WTC11 (cell line): ENCODE data around the gene OR51T1. TPM values are rescaled to one million over a fixed set of nuclear protein-coding genes. Genes with fewer than 3 reads are reported as not detected.
"Not testable (repeated sequence)": the region's sequence is repeated elsewhere in the genome, so short reads cannot be mapped to it uniquely, and the experiment has no call there.

ENCODE experiments used
- ATAC-seq: fragments of 200-7000 bp; cut with Tn5 transposase; 2 replicates; pipeline ENCODE4 v1.10.0; 2021; ENCODE audit warnings: mild to moderate bottlenecking, moderate library complexity
- CTCF ChIA-PET: fragments of 300-600 bp; sonication (Branson Sonifier 250); formaldehyde crosslinking; loops from one replicate; lab custom pipeline; 2021; ENCODE audit warnings: antibody characterized with exemption; lab: Charles Lee
- POLR2A ChIA-PET: fragments of 350-600 bp; sonication (Branson Sonifier 250); formaldehyde crosslinking; loops from one replicate; lab custom pipeline; 2021; ENCODE audit warnings: antibody characterized with exemption; lab: Charles Lee
- DNase-seq: peaks from one replicate; pipeline ENCODE4 v3.0.0; 2021; ENCODE audit warnings: low spot score
- H3K27ac Mint-ChIP-seq: 2 replicates; pipeline ENCODE4 v1.8.0; 2021; ENCODE audit warnings: mixed read lengths
- H3K27me3 Mint-ChIP-seq: 2 replicates; pipeline ENCODE4 v1.8.0; 2021; ENCODE audit warnings: low read depth, mild to moderate bottlenecking, moderate library complexity, mixed read lengths
- H3K36me3 Mint-ChIP-seq: 2 replicates; pipeline ENCODE4 v1.8.0; 2021; ENCODE audit warnings: mixed read lengths
- H3K4me1 Mint-ChIP-seq: 2 replicates; pipeline ENCODE4 v1.8.0; 2022; ENCODE audit warnings: mixed read lengths
- H3K4me3 Mint-ChIP-seq: 2 replicates; pipeline ENCODE4 v1.8.0; 2021; ENCODE audit warnings: mild to moderate bottlenecking, moderate library complexity, mixed read lengths
- H3K9me3 Mint-ChIP-seq: 2 replicates; pipeline ENCODE4 v1.8.0; 2021; ENCODE audit warnings: mixed read lengths
- ATF6 ChIP-seq: sonication (generic); formaldehyde crosslinking; IDR thresholded peaks from 2 replicates; pipeline ENCODE4 v1.8.1; 2023; ENCODE audit warnings: mild to moderate bottlenecking, missing genetic modification reagents
- CBFB ChIP-seq: sonication (generic); formaldehyde crosslinking; IDR thresholded peaks from 2 replicates; pipeline ENCODE4 v1.8.1; 2022; ENCODE audit warnings: mild to moderate bottlenecking, low read depth, missing genetic modification reagents
- CTCF ChIP-seq: fragments of 200-600 bp; IDR thresholded peaks from 2 replicates; pipeline ENCODE4 v1.8.0; 2022; ENCODE audit warnings: antibody characterized with exemption
- EMX1 ChIP-seq: fragments of 250-450 bp; sonication (Bioruptor Pico); IDR thresholded peaks from 2 replicates; pipeline ENCODE4 v1.8.0; 2021; ENCODE audit warnings: mild to moderate bottlenecking
- HMGXB4 ChIP-seq: sonication (generic); formaldehyde crosslinking; IDR thresholded peaks from 2 replicates; pipeline ENCODE4 v1.8.1; 2023; ENCODE audit warnings: mild to moderate bottlenecking, moderate library complexity, missing genetic modification reagents
- IRF1 ChIP-seq: sonication (generic); formaldehyde crosslinking; IDR thresholded peaks from 2 replicates; pipeline ENCODE4 v1.8.0; 2023; ENCODE audit warnings: missing genetic modification reagents
- JUN ChIP-seq: sonication (generic); formaldehyde crosslinking; IDR thresholded peaks from 2 replicates; pipeline ENCODE4 v1.8.0; 2023; ENCODE audit warnings: mild to moderate bottlenecking, missing genetic modification reagents
- NFATC4 ChIP-seq: fragments of 250-450 bp; sonication (Bioruptor Pico); IDR thresholded peaks from 2 replicates; pipeline ENCODE4 v1.9.0; 2021; ENCODE audit warnings: mild to moderate bottlenecking
- OVOL2 ChIP-seq: fragments of 250-450 bp; sonication (Bioruptor Pico); IDR thresholded peaks from 2 replicates; pipeline ENCODE4 v1.9.0; 2021; ENCODE audit warnings: mild to moderate bottlenecking, borderline replicate concordance
- TCF7 ChIP-seq: sonication (generic); formaldehyde crosslinking; IDR thresholded peaks from 2 replicates; pipeline ENCODE4 v1.8.0; 2022; ENCODE audit warnings: mild to moderate bottlenecking, low read depth, missing genetic modification reagents, moderate library complexity
- ZMAT4 ChIP-seq: fragments of 250-450 bp; sonication (Bioruptor Pico); IDR thresholded peaks from 2 replicates; pipeline ENCODE4 v1.9.0; 2021; ENCODE audit warnings: mild to moderate bottlenecking
- ZNF423 ChIP-seq: fragments of 250-450 bp; sonication (Bioruptor Pico); IDR thresholded peaks from 2 replicates; pipeline ENCODE4 v2.1.2; 2022; ENCODE audit warnings: mild to moderate bottlenecking, moderate library complexity
- ZNF671 ChIP-seq: fragments of 250-450 bp; sonication (Bioruptor Pico); IDR thresholded peaks from 2 replicates; pipeline ENCODE4 v1.8.0; 2021; ENCODE audit warnings: mild to moderate bottlenecking
- total RNA-seq: library from RNA; stranded (reverse); gene quantifications from 3 replicates; pipeline ENCODE4 v1.2.3, GENCODE V29; 2021

The OR51T1 gene
- total RNA-seq, 1 experiment from 2014 or later: not detected

- no peak for TF ChIP-seq ATF6 (CRISPR knock-in tag)
- no peak for TF ChIP-seq TCF7 (CRISPR knock-in tag)
Measured at GRCh38 chr11:4848908-4849532, 32.7 kb upstream of the OR51T1 start, which contains the start of gene OR51S1 (continued).

GRCh38 chr11:4851033-4851432 lies 30.7 kb upstream of the OR51T1 start:
- no peak for TF ChIP-seq OVOL2 (CRISPR knock-in tag)
- no peak for TF ChIP-seq JUN
- TF ChIP-seq IRF1: no peak
- TF ChIP-seq CTCF: no peak
- TF ChIP-seq HMGXB4: no peak
- TF ChIP-seq NFATC4 (CRISPR knock-in tag): no peak
- no peak for TF ChIP-seq ZNF423 (CRISPR knock-in tag)
- no peak for TF ChIP-seq ZMAT4 (CRISPR knock-in tag)
- no peak for TF ChIP-seq ZNF671 (CRISPR knock-in tag)
- TF ChIP-seq CBFB (CRISPR knock-in tag): no peak
- no peak for TF ChIP-seq EMX1 (CRISPR knock-in tag)
- H3K4me3 Mint-ChIP-seq: no peak overlapping the region
- H3K9me3 Mint-ChIP-seq: peaks cover 6% of the 10 kb centered on the region
- H3K4me1 Mint-ChIP-seq: no peaks in the 10 kb centered on the region
- no peak for ATAC-seq
- DNase-seq: no peak
- no peak overlapping the region for H3K27ac Mint-ChIP-seq
- no peaks in the 10 kb centered on the region for H3K36me3 Mint-ChIP-seq
- POLR2A ChIA-PET: no interaction called here
- CTCF ChIA-PET: interaction anchor here (0.9 kb wide), 1 partner anchor 214 kb away, joined by 3 read pairs; the partner anchor contains the start of gene OR51D1
- peaks cover 2% of the 10 kb centered on the region; the same call in 1 of the 2 replicates for H3K27me3 Mint-ChIP-seq

GRCh38 chr11:4854286-4854685 lies 27.4 kb upstream of the OR51T1 start:
- ATAC-seq, POLR2A ChIA-PET, H3K27me3 Mint-ChIP-seq, H3K27ac Mint-ChIP-seq, CTCF ChIA-PET, H3K9me3 Mint-ChIP-seq, H3K4me1 Mint-ChIP-seq, H3K4me3 Mint-ChIP-seq, DNase-seq, H3K36me3 Mint-ChIP-seq: not testable (repeated sequence)
